ENCODE data around the gene HNRNPA0.

HNRNPA0 gene

GRCh38 chr5:137716337-137716736, 37.8 kb downstream of the HNRNPA0 start:
- no peak for DNase-seq

DNA sequence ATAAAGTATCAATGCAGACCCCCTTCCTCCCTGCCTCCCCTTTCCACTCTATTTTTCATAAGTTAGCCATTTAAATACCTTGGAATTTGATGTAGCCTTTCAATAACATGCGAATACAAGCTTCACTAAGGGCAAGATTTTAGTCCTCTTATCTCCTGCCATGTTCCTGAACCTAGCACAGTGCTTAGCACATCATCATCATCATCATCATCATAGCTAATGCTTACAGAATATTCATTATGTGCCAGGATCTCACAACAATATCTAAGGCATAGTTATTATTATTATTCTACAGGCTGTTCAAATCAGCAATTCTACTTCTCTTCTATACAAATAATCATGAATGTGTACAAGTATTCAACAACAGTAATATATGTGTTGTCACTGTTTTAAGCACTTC, 38.7 kb downstream of the HNRNPA0 start:
- DNase-seq: no peak

DNA sequence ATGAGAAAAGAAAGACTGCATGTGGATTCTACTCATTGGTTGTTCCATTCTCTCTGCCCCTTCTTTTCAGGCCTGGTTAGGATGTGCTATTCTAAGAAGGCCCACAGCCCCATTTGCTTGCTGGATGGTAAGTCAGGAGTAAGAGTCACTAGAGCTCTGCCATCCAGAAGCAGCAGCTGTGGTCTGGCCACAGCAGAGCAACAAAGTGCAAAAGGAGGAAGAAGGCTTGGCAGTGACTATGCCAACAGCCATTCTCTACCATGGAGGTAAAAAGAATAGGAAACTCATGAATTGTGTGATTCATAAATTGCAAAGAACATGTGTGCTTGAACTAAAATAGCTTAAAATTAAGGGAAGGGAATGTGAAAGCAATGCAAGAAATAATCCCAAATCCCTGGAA, 39.2 kb downstream of the HNRNPA0 start:
- no peak for DNase-seq

DNA sequence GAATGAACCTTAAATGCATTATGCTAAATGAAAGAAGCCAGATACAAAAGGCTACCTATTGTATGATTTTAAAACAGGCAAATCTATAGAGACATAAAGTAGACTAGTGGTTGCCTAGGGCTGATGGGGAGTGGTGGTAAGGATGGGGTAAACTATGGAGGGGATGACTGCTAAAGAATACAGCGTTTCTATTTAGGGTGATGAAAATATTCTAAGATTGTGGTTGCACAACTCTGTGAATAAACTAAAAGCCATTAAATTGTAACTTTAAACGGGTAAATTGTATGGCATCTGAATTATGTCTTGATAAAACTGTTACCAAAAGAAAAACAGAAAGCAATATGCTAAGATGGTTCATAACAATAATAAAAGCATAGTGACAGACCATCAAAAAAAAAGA, 39.7 kb downstream of the HNRNPA0 start:
- DNase-seq: no peak

DNA sequence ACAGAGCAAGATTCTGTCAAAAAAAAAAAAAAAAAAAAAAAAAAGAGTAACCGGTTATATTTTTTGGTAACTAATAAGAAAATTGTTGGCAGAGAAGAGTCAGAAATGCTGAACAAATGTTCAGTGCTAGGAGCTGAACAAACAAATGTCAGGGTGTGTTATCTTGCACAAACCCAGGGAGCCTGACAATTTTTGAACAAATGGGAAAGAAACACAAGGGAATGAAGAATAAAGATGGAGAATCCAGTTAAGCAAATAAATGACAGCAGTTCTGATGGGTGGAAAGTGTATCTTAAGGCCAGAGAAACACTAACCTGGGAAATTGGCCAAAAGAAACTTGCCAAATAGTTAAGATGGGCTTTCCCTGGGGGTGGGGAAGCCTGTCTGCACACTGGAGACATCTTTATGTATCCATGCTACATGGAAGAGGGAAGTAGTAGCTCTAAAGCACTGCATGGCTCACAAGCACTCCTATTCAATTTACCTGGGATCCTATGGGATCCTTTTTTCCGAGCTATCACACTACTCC, 42.0 kb downstream of the HNRNPA0 start:
- DNase-seq: no peak

DNA sequence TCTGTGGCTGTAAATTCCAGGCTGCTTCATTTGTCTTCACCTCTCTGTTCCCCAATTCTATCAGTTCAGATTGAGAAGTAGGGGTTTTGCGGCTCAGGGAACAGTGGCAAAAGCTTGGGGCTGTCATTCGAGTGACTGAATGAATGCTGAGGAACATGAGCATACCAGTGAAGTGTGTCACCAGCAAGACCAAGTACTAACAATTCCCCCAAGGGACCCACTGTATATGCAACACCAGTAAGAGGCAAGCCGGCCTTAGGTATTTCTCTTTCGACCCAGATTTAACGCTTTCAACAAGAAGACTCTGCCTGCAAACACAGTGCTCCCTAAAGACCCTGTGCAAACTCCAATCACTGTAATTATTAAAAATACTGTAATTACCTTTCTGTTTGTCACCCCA, 44.1 kb downstream of the HNRNPA0 start:
- DNase-seq: no peak

- no peak for DNase-seq
Observed at GRCh38 chr5:137708796-137709559, 45.2 kb downstream of the HNRNPA0 start.

GRCh38 chr5:137708062-137708461, 46.1 kb downstream of the HNRNPA0 start:
- DNase-seq: no peak

DNA sequence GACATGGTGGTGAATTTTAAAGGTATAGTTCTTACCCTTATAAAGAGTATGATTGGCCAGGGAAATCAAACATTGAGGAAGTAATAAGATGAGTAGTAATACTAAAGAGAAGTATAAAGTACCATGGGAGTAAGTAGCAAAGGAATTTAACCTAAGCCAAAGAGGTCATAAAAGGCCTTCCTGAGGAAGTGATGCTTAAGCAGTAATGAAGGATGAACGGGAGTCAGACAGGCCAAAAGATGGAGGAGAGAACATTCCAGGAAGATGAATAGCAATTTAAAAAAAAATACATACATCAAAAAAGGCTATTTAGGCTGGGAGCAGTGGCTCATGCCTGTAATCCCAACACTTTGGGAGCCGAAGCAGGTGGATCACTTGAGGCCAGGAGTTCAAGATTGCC, 47.3 kb downstream of the HNRNPA0 start:
- no peak for DNase-seq

DNA sequence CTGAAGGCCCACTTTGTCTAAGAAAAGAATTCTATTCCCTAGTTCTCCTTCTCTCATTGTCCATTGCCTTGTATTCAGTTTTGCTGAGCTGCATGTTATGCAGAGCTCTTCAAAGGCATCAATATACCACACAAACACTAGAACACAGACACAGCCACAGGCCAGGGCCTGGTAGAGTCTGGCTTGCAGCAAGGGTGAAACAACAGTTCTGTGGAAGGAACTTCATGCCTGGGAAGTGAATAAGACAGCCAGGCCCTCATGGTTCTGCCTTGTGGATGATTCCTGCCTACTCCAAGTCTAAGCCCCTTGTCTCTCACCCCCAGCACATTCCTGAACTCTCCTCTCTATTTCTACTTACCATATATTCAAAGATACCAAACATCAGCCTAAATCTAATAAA, 49.1 kb downstream of the HNRNPA0 start:
- no peak for DNase-seq

DNA sequence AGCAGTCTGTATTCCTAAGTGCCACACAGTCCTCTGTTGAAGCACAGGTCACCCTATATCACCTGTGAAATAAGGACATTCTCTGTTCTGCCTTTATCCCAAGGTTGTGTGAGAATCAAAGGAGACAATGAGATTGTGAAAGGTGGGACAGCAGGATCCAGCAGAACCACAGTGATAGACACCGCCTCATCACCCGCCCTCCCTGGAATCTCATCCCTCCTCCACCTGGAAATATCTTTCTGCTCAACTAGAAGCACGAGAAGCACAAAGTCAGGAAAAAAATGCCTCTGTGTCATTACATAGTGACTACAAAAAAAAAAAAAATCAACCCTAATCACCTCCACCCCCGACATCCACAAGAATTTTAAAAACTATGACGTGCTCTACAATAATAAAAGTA, 50.6 kb downstream of the HNRNPA0 start:
- DNase-seq: no peak

DNA sequence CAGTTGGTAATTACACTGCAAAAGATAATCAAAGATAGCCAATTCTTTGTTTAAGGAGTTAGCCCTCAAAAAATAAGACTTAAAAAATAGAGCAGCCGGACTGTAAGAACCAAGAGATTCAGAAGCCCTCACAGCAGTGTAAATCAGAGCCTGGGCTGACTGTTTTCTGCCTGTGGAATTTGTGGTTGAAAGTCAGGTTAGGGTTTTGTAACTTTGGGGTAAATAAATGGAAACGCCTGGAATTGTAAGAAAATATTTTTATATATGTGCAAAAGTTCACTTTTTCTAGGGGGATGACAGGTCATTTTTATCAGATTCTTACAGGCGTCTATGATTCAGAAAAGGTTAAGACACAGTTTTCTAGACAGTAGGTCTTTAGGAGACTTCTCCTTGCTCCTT, 53.9 kb downstream of the HNRNPA0 start:
- DNase-seq: no peak

GRCh38 chr5:137699336-137700281, 54.6 kb downstream of the HNRNPA0 start:
- no peak for DNase-seq

DNA sequence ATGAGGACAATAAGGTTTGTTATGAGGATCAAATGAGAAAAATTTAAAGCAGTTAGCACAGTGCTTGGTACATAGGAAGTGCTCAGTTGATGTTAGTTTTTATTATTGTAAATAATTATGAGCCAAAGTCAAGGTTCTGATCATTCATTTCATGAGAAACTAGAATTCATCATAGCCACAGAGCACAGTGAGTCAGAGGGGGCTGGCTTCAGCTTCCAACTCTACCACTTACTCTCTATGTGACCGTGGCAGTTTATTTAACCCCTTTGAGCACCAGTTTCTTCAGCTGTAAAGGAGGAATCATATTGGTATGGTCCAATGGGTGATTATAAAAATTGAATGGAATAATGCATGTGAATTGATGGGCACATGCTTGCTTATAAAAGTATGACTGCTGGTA, 57.7 kb downstream of the HNRNPA0 start:
- no peak for DNase-seq

DNA sequence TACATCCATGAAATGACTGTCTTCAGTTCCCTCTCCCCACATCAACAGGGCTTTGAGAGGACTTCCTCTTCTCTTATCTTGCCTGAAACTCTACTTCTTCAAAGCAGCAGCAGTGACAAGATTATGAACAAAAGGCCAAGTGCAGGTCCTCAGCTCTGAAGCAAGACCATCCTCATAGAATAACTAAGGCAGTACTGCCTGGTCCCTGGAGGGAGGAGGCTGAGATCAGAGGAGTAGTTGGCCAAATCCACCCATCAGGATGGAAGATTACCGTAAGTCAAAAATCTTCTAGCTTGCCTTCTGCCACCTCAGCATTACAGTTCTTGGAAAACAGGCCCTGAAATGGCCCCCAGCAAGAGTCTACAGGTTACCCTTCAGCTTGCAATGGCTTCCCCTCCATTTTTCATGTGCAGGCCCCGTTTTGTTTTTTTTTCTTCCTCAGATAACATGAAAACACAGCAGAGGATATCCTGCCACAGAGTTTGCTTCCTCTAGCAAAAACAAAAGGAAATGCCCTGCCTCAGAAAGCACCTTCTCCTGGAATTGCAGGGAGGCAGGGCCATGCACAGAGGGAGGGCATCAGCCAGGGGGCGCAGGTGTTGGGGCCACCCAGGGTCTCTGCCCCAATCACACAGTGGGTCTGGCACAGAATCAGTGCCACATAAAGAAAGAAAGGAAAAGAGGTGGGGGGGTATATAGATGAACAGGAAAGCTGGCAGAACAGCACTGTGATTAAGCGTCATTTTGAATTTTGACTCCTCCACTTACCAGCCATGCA, 58.3 kb downstream of the HNRNPA0 start:
- DNase-seq: no peak
